Stimulated activated CD4-positive, alpha-beta T cell treated with anti-CD3 and anti-CD28 coated beads, Interleukin-2, amount 100 ng/mL, for 4 hours (primary cell): ENCODE measurements around the gene SOBP.

Experiments used
- DNase-seq: peaks from one replicate; pipeline ENCODE4 v3.0.0-alpha.2; 2020; ENCODE audit warnings: low read depth

The SOBP gene

GRCh38 chr6:107523054-107523791 is 33.3 kb downstream of the SOBP start:
- DNase-seq, result no peak

GRCh38 chr6:107523794-107524193 is 33.9 kb downstream of the SOBP start:
- DNase-seq, result no peak

- no peak for DNase-seq
Measured at GRCh38 chr6:107524626-107525025, 34.7 kb downstream of the SOBP start.

- no peak for DNase-seq
Measured at GRCh38 chr6:107531868-107532267, 42.0 kb downstream of the SOBP start.

- no peak for DNase-seq
Measured at GRCh38 chr6:107532706-107533105, 42.8 kb downstream of the SOBP start.

GRCh38 chr6:107533415-107534059 is 43.6 kb downstream of the SOBP start:
- no peak for DNase-seq

- DNase-seq, result no peak
Measured at GRCh38 chr6:107534571-107535141, 44.7 kb downstream of the SOBP start.

- DNase-seq, result no peak
Measured at GRCh38 chr6:107535626-107536025, 45.7 kb downstream of the SOBP start.

GRCh38 chr6:107536180-107536961 is 46.5 kb downstream of the SOBP start:
- no peak for DNase-seq

GRCh38 chr6:107537559-107537958 is 47.6 kb downstream of the SOBP start:
- DNase-seq, result no peak

- no peak for DNase-seq
Measured at GRCh38 chr6:107538856-107539387, 49.0 kb downstream of the SOBP start.

GRCh38 chr6:107539409-107539808 is 49.5 kb downstream of the SOBP start:
- no peak for DNase-seq

GRCh38 chr6:107539849-107540464 is 50.0 kb downstream of the SOBP start:
- no peak for DNase-seq

- DNase-seq, result no peak
Measured at GRCh38 chr6:107540465-107540857, 50.5 kb downstream of the SOBP start.

GRCh38 chr6:107542192-107542668 is 52.3 kb downstream of the SOBP start:
- DNase-seq, result no peak

- DNase-seq, result no peak
Measured at GRCh38 chr6:107543088-107543487, 53.2 kb downstream of the SOBP start.

- no peak for DNase-seq
Measured at GRCh38 chr6:107543567-107543966, 53.6 kb downstream of the SOBP start.

- no peak for DNase-seq
Measured at GRCh38 chr6:107545763-107546162, 55.8 kb downstream of the SOBP start.

- no peak for DNase-seq
Measured at GRCh38 chr6:107546691-107547450, 57.0 kb downstream of the SOBP start.

- no peak for DNase-seq
Measured at GRCh38 chr6:107547451-107547840, 57.5 kb downstream of the SOBP start.

GRCh38 chr6:107550241-107550840 is 60.4 kb downstream of the SOBP start:
- no peak for DNase-seq
